ENCODE measurements around the gene MORF4L1. TPM values are rescaled to one million over a fixed set of nuclear protein-coding genes. Genes with fewer than 3 reads are reported as not detected.
"Not testable (repeated sequence)": the region's sequence is repeated elsewhere in the genome, so short reads cannot be mapped to it uniquely, and the experiment has no call there.

The MORF4L1 gene
- total RNA-seq, 1 experiment from 2014 or later: 424 TPM

- BruUV-seq (replicated peaks): no TSS peak
- ChIA-PET POLR2A (no interaction called here), CTCF (interaction anchor here (0.7 kb wide), 2 partner anchors 37 to 538 kb away, joined by 3 to 4 read pairs; partner anchors contain the start of gene SKIC8)
- no peaks in the 10 kb centered on the region for H3K36me3 Mint-ChIP-seq (ENCODE audit: insufficient read depth, unreplicated experiment)
- Histone ChIP-seq H3K4me3 (ENCODE audit: low read depth, low read length) (no peak overlapping the region), H3K27me3 (replicated peaks; ENCODE audit: control insufficient read depth, insufficient read depth, low read length) (no peaks in the 10 kb centered on the region), H3K4me1 (no peaks in the 10 kb centered on the region), H3K9me3 (no peaks in the 10 kb centered on the region), H3K36me3 (ENCODE audit: control insufficient read depth, insufficient read depth, low read length) (no peaks in the 10 kb centered on the region)
- intact Hi-C loops (cut with micrococcal nuclease; ENCODE audit: unreplicated experiment): no loop called here
- peaks cover 3% of the 10 kb centered on the region for H3K27me3 Mint-ChIP-seq (ENCODE audit: insufficient read depth, unreplicated experiment)
- DNase-seq: no peak
- H3K4me1 Mint-ChIP-seq (ENCODE audit: low read depth, unreplicated experiment): no peaks in the 10 kb centered on the region
- no peak for TF ChIP-seq CTCF (IDR thresholded peaks at IDR 0.05; ENCODE audit: insufficient read depth in 1 of 2, low read depth in 1 of 2, low read length in 1 of 2, severe bottlenecking in 1 of 2, unreplicated experiment in 1 of 2)
- H3K27ac Mint-ChIP-seq (ENCODE audit: unreplicated experiment): no peak overlapping the region
- H3K4me3 Mint-ChIP-seq (ENCODE audit: unreplicated experiment): no peak overlapping the region
- H3K9me3 Mint-ChIP-seq (ENCODE audit: unreplicated experiment): no peaks in the 10 kb centered on the region
Measured at GRCh38 chr15:78837131-78837530, 35.6 kb upstream of the MORF4L1 start.

GRCh38 chr15:78837543-78837942 is 35.1 kb upstream of the MORF4L1 start:
- Histone ChIP-seq H3K27me3 (replicated peaks; ENCODE audit: control insufficient read depth, insufficient read depth, low read length) (no peaks in the 10 kb centered on the region), H3K9me3 (no peaks in the 10 kb centered on the region), H3K36me3 (ENCODE audit: control insufficient read depth, insufficient read depth, low read length) (no peaks in the 10 kb centered on the region), H3K4me1 (no peaks in the 10 kb centered on the region), H3K4me3 (ENCODE audit: low read depth, low read length) (no peak overlapping the region)
- BruUV-seq (replicated peaks): no TSS peak
- H3K4me3 Mint-ChIP-seq (ENCODE audit: unreplicated experiment): no peak overlapping the region
- intact Hi-C loops (cut with micrococcal nuclease; ENCODE audit: unreplicated experiment): no loop called here
- ChIA-PET POLR2A (no interaction called here), CTCF (interaction anchor here (0.7 kb wide), 2 partner anchors 36 to 538 kb away, joined by 3 to 4 read pairs; partner anchors contain the start of gene SKIC8)
- no peak for DNase-seq
- H3K27ac Mint-ChIP-seq (ENCODE audit: unreplicated experiment): no peak overlapping the region
- no peak for TF ChIP-seq CTCF (IDR thresholded peaks at IDR 0.05; ENCODE audit: insufficient read depth in 1 of 2, low read depth in 1 of 2, low read length in 1 of 2, severe bottlenecking in 1 of 2, unreplicated experiment in 1 of 2)
- H3K36me3 Mint-ChIP-seq (ENCODE audit: insufficient read depth, unreplicated experiment): no peaks in the 10 kb centered on the region
- peaks cover 3% of the 10 kb centered on the region for H3K27me3 Mint-ChIP-seq (ENCODE audit: insufficient read depth, unreplicated experiment)
- no peaks in the 10 kb centered on the region for H3K4me1 Mint-ChIP-seq (ENCODE audit: low read depth, unreplicated experiment)
- H3K9me3 Mint-ChIP-seq (ENCODE audit: unreplicated experiment): no peaks in the 10 kb centered on the region

GRCh38 chr15:78838489-78838888 is 34.2 kb upstream of the MORF4L1 start:
- no peaks in the 10 kb centered on the region for H3K4me1 ChIP-seq
- Mint-ChIP-seq H3K27me3 (ENCODE audit: insufficient read depth, unreplicated experiment) (no peaks in the 10 kb centered on the region), H3K27ac (ENCODE audit: unreplicated experiment) (no peak overlapping the region), H3K4me1 (ENCODE audit: low read depth, unreplicated experiment) (no peaks in the 10 kb centered on the region), H3K36me3 (ENCODE audit: insufficient read depth, unreplicated experiment) (no peaks in the 10 kb centered on the region), H3K9me3 (ENCODE audit: unreplicated experiment) (no peaks in the 10 kb centered on the region), H3K4me3 (ENCODE audit: unreplicated experiment) (no peak overlapping the region)
- ChIA-PET CTCF (no interaction called here), POLR2A (no interaction called here)
- intact Hi-C loops (cut with micrococcal nuclease; ENCODE audit: unreplicated experiment): no loop called here
- no peaks in the 10 kb centered on the region for H3K9me3 ChIP-seq
- TF ChIP-seq CTCF (IDR thresholded peaks at IDR 0.05; ENCODE audit: insufficient read depth in 1 of 2, low read depth in 1 of 2, low read length in 1 of 2, severe bottlenecking in 1 of 2, unreplicated experiment in 1 of 2): no peak
- no peak for DNase-seq
- no peaks in the 10 kb centered on the region for H3K36me3 ChIP-seq (ENCODE audit: control insufficient read depth, insufficient read depth, low read length)
- no peak overlapping the region for H3K4me3 ChIP-seq (ENCODE audit: low read depth, low read length)
- no peaks in the 10 kb centered on the region for H3K27me3 ChIP-seq (replicated peaks; ENCODE audit: control insufficient read depth, insufficient read depth, low read length)
- no TSS peak for BruUV-seq (replicated peaks)

GRCh38 chr15:78839151-78839550 is 33.5 kb upstream of the MORF4L1 start:
- H3K27ac Mint-ChIP-seq (ENCODE audit: unreplicated experiment); H3K4me1 ChIP-seq; H3K27me3 Mint-ChIP-seq (ENCODE audit: insufficient read depth, unreplicated experiment); POLR2A ChIA-PET; H3K4me1 Mint-ChIP-seq (ENCODE audit: low read depth, unreplicated experiment); H3K4me3 Mint-ChIP-seq (ENCODE audit: unreplicated experiment); DNase-seq; H3K9me3 ChIP-seq; BruUV-seq (replicated peaks); intact Hi-C loops (cut with micrococcal nuclease; ENCODE audit: unreplicated experiment); H3K36me3 Mint-ChIP-seq (ENCODE audit: insufficient read depth, unreplicated experiment); H3K4me3 ChIP-seq (ENCODE audit: low read depth, low read length); H3K27me3 ChIP-seq (replicated peaks; ENCODE audit: control insufficient read depth, insufficient read depth, low read length); H3K36me3 ChIP-seq (ENCODE audit: control insufficient read depth, insufficient read depth, low read length); CTCF ChIA-PET; H3K9me3 Mint-ChIP-seq (ENCODE audit: unreplicated experiment): not testable (repeated sequence)
